Stimulated activated naive CD8-positive, alpha-beta T cell treated with anti-CD3 and anti-CD28 coated beads, Interleukin-15, Interleukin-2, amounts not matched to agents 100 ng/mL and 50 ng/mL, for 24 hours (primary cell): ENCODE data around the gene RPS3.
"Not testable (repeated sequence)": the region's sequence is repeated elsewhere in the genome, so short reads cannot be mapped to it uniquely, and the experiment has no call there.

Experiments used
- H3K27ac Mint-ChIP-seq: one replicate; pipeline ENCODE4 v1.8.0; 2021; ENCODE audit warnings: mild to moderate bottlenecking, mixed read lengths
- H3K27me3 Mint-ChIP-seq: one replicate; pipeline ENCODE4 v1.8.0; 2021; ENCODE audit warnings: mixed read lengths
- H3K36me3 Mint-ChIP-seq: one replicate; pipeline ENCODE4 v1.8.0; 2021; ENCODE audit warnings: low read depth, mixed read lengths
- H3K4me1 Mint-ChIP-seq: one replicate; pipeline ENCODE4 v1.8.0; 2021; ENCODE audit warnings: low read depth, mixed read lengths
- H3K4me3 Mint-ChIP-seq: one replicate; pipeline ENCODE4 v1.8.0; 2021; ENCODE audit warnings: mild to moderate bottlenecking, mixed read lengths
- H3K9me3 Mint-ChIP-seq: one replicate; pipeline ENCODE4 v1.8.0; 2021; ENCODE audit warnings: mixed read lengths

RPS3 gene

GRCh38 chr11:75371949-75372876 lies 27.1 kb upstream of the RPS3 start:
- H3K4me1 Mint-ChIP-seq, result peaks cover 20% of the 10 kb centered on the region
- H3K9me3 Mint-ChIP-seq, result no peaks in the 10 kb centered on the region
- H3K36me3 Mint-ChIP-seq, result no peaks in the 10 kb centered on the region
- no peak overlapping the region for H3K4me3 Mint-ChIP-seq
- no peak overlapping the region for H3K27ac Mint-ChIP-seq
- no peaks in the 10 kb centered on the region for H3K27me3 Mint-ChIP-seq

- Mint-ChIP-seq H3K4me3 (no peak overlapping the region), H3K36me3 (no peaks in the 10 kb centered on the region), H3K27ac (no peak overlapping the region), H3K4me1 (peaks cover 20% of the 10 kb centered on the region), H3K9me3 (no peaks in the 10 kb centered on the region), H3K27me3 (no peaks in the 10 kb centered on the region)
Measured at GRCh38 chr11:75373201-75373600, 26.1 kb upstream of the RPS3 start.

- peaks cover 10% of the 10 kb centered on the region for H3K4me1 Mint-ChIP-seq
- no peak overlapping the region for H3K27ac Mint-ChIP-seq
- no peaks in the 10 kb centered on the region for H3K9me3 Mint-ChIP-seq
- no peaks in the 10 kb centered on the region for H3K27me3 Mint-ChIP-seq
- no peak overlapping the region for H3K4me3 Mint-ChIP-seq
- H3K36me3 Mint-ChIP-seq, result no peaks in the 10 kb centered on the region
Measured at GRCh38 chr11:75374646-75375045, 24.7 kb upstream of the RPS3 start.

GRCh38 chr11:75375626-75376025 lies 23.7 kb upstream of the RPS3 start:
- peaks cover 4% of the 10 kb centered on the region for H3K4me1 Mint-ChIP-seq
- no peaks in the 10 kb centered on the region for H3K9me3 Mint-ChIP-seq
- no peaks in the 10 kb centered on the region for H3K27me3 Mint-ChIP-seq
- no peak overlapping the region for H3K4me3 Mint-ChIP-seq
- H3K27ac Mint-ChIP-seq, result no peak overlapping the region
- H3K36me3 Mint-ChIP-seq, result no peaks in the 10 kb centered on the region

GRCh38 chr11:75376175-75376574 lies 23.1 kb upstream of the RPS3 start:
- Mint-ChIP-seq H3K9me3 (no peaks in the 10 kb centered on the region), H3K27ac (no peak overlapping the region), H3K36me3 (no peaks in the 10 kb centered on the region), H3K4me1 (no peaks in the 10 kb centered on the region), H3K27me3 (no peaks in the 10 kb centered on the region), H3K4me3 (no peak overlapping the region)

GRCh38 chr11:75378776-75379175 lies 20.5 kb upstream of the RPS3 start:
- H3K4me1 Mint-ChIP-seq, H3K36me3 Mint-ChIP-seq, H3K9me3 Mint-ChIP-seq, H3K4me3 Mint-ChIP-seq, H3K27ac Mint-ChIP-seq, H3K27me3 Mint-ChIP-seq: not testable (repeated sequence)

GRCh38 chr11:75380245-75380644 lies 19.1 kb upstream of the RPS3 start:
- Mint-ChIP-seq H3K27me3 (no peaks in the 10 kb centered on the region), H3K9me3 (no peaks in the 10 kb centered on the region), H3K4me3 (no peak overlapping the region), H3K36me3 (no peaks in the 10 kb centered on the region), H3K27ac (no peak overlapping the region), H3K4me1 (peaks cover 18% of the 10 kb centered on the region)

GRCh38 chr11:75380716-75381420 lies 18.4 kb upstream of the RPS3 start:
- Mint-ChIP-seq H3K27me3 (no peaks in the 10 kb centered on the region), H3K4me3 (no peak overlapping the region), H3K36me3 (no peaks in the 10 kb centered on the region), H3K4me1 (peaks cover 18% of the 10 kb centered on the region), H3K27ac (no peak overlapping the region), H3K9me3 (no peaks in the 10 kb centered on the region)

- H3K9me3 Mint-ChIP-seq, result no peaks in the 10 kb centered on the region
- H3K4me1 Mint-ChIP-seq, result peaks cover 18% of the 10 kb centered on the region
- H3K36me3 Mint-ChIP-seq, result no peaks in the 10 kb centered on the region
- H3K27ac Mint-ChIP-seq, result no peak overlapping the region
- no peaks in the 10 kb centered on the region for H3K27me3 Mint-ChIP-seq
- H3K4me3 Mint-ChIP-seq, result no peak overlapping the region
Measured at GRCh38 chr11:75383246-75383645, 16.1 kb upstream of the RPS3 start.

- H3K4me3 Mint-ChIP-seq, result no peak overlapping the region
Measured at GRCh38 chr11:75384438-75385080, 14.8 kb upstream of the RPS3 start.

GRCh38 chr11:75386942-75387630 lies 12.2 kb upstream of the RPS3 start:
- Mint-ChIP-seq H3K4me1 (peaks cover 18% of the 10 kb centered on the region), H3K4me3 (no peak overlapping the region), H3K27me3 (peaks cover 6% of the 10 kb centered on the region), H3K36me3 (no peaks in the 10 kb centered on the region), H3K9me3 (no peaks in the 10 kb centered on the region), H3K27ac (no peak overlapping the region)

More at GRCh38 chr11:75384438-75385080, 14.8 kb upstream of the RPS3 start:
- peaks cover 18% of the 10 kb centered on the region for H3K4me1 Mint-ChIP-seq
- no peaks in the 10 kb centered on the region for H3K36me3 Mint-ChIP-seq
- no peaks in the 10 kb centered on the region for H3K9me3 Mint-ChIP-seq
- H3K27ac Mint-ChIP-seq, result no peak overlapping the region
- H3K27me3 Mint-ChIP-seq, result no peaks in the 10 kb centered on the region

- Mint-ChIP-seq H3K27ac (no peak overlapping the region), H3K36me3 (no peaks in the 10 kb centered on the region), H3K27me3 (peaks cover 6% of the 10 kb centered on the region), H3K9me3 (no peaks in the 10 kb centered on the region), H3K4me3 (no peak overlapping the region), H3K4me1 (peaks cover 18% of the 10 kb centered on the region)
Measured at GRCh38 chr11:75387736-75388294, 11.5 kb upstream of the RPS3 start.

GRCh38 chr11:75388386-75389275 lies 10.7 kb upstream of the RPS3 start:
- Mint-ChIP-seq H3K36me3 (no peaks in the 10 kb centered on the region), H3K27ac (no peak overlapping the region)

GRCh38 chr11:75389276-75389605 lies 10.1 kb upstream of the RPS3 start:
- H3K27me3 Mint-ChIP-seq, result peaks cover 6% of the 10 kb centered on the region
- H3K27ac Mint-ChIP-seq, result no peak overlapping the region
- no peaks in the 10 kb centered on the region for H3K9me3 Mint-ChIP-seq
- H3K4me3 Mint-ChIP-seq, result no peak overlapping the region
- H3K36me3 Mint-ChIP-seq, result no peaks in the 10 kb centered on the region
- peaks cover 5% of the 10 kb centered on the region for H3K4me1 Mint-ChIP-seq

More at GRCh38 chr11:75388386-75389275, 10.7 kb upstream of the RPS3 start:
- Mint-ChIP-seq H3K27me3 (peaks cover 6% of the 10 kb centered on the region), H3K9me3 (no peaks in the 10 kb centered on the region), H3K4me3 (no peak overlapping the region), H3K4me1 (peaks cover 11% of the 10 kb centered on the region)
